CD4-positive, alpha-beta T cell treated with Interleukin-4 for 1 hour (primary cell): ENCODE measurements around the gene CENPP.

Experiments
- DNase-seq, 2 donors: peaks; one replicate each; pipeline ENCODE4 v3.0.0-alpha.2; 2020 to 2022

Gene CENPP

GRCh38 chr9:92513349-92513748 lies 187.6 kb downstream of the CENPP start:
- DNase-seq = no peak

- DNase-seq = no peak
Measured at GRCh38 chr9:92514635-92515034, 188.9 kb downstream of the CENPP start.

DNA sequence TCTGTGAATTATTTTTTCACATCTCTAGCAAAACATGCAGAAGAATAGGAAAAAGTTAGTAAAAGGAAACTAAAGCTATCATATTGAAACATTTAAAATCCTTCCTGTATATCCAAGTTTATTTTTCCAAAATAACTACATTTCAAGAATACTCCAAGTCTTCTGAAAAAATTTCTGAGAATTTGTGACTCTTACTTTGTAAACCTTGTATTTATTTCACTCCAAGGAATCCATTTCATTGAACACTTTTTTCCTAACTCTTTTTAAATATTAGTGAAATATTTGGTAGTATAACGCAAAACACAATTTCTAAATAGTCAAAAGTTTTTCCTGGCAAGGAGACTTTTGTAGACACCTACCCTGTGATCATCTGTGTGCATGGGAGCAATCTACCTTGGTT lies 190.8 kb downstream of the CENPP start:
- no peak for DNase-seq

GRCh38 chr9:92517046-92517445 lies 191.3 kb downstream of the CENPP start:
- no peak for DNase-seq

GRCh38 chr9:92518199-92518598 lies 192.4 kb downstream of the CENPP start:
- no peak for DNase-seq

- DNase-seq = no peak
Measured at GRCh38 chr9:92520837-92521236, 195.1 kb downstream of the CENPP start.

DNA sequence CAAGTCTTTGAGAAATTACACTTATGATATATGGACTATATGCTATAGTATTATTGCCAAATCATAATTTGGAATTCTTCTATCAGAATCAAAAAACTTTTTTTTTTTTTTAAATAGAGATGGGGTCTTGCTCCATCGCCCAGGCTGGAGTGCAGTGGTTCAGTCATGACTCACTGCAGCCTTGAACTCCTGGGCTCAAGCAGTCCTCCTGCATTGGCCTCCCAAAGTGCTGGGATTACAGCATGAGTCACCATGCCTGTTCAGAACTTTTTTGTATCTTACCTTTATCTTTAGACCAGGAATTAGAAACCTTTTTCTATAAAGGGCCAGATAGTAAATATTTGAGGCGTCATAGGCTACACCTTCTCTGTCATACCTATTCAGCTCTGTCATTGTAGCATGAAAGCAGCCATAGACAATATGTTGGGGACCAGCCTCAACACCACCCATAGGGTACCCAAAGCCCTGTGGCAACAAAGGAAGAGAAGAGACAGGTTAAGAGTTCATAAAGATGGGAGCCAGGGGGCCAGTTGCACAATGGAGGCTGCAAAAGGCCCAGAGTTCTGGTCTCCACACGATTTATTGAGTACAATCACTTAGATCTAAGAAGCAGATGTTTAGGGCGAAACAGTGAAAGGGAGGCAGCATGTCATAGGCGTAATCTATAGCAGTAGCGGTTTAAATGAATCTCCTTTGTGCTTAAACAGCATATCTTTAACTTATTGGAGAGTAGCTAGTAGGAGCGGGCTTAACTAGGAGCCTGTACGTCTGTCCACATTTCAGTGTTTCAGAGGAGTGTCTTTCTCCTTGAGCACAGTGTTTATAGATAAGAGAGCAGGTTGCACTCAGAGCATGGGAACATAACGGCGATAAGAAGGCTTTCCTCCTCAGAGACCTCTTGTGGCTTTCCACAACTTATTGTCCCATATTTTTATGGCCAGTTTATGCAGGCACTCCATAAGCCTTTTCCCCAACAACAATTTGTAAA lies 197.5 kb downstream of the CENPP start:
- DNase-seq = no peak

DNA sequence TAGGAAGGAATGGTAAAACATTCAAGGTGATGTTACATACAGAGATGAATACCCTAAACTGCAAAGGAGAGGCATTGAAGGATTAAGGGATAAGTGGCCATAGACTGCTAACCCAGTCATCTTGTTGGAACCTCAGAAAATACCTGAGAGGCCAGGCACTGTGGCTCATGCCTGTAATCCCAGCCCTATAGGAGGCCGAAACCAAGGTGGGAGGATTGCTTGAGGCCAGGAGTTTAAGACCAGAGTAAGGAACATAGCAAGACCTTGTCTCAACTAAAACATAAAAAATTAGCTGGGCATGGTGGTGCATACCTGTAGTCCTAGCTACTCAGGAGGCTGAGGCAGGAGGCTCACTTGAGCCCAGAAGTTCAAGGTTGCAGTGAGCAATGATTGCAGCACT lies 199.1 kb downstream of the CENPP start:
- DNase-seq = no peak

GRCh38 chr9:92525306-92525705 lies 199.6 kb downstream of the CENPP start:
- DNase-seq = no peak

GRCh38 chr9:92527291-92527828 lies 201.6 kb downstream of the CENPP start:
- DNase-seq = no peak

DNA sequence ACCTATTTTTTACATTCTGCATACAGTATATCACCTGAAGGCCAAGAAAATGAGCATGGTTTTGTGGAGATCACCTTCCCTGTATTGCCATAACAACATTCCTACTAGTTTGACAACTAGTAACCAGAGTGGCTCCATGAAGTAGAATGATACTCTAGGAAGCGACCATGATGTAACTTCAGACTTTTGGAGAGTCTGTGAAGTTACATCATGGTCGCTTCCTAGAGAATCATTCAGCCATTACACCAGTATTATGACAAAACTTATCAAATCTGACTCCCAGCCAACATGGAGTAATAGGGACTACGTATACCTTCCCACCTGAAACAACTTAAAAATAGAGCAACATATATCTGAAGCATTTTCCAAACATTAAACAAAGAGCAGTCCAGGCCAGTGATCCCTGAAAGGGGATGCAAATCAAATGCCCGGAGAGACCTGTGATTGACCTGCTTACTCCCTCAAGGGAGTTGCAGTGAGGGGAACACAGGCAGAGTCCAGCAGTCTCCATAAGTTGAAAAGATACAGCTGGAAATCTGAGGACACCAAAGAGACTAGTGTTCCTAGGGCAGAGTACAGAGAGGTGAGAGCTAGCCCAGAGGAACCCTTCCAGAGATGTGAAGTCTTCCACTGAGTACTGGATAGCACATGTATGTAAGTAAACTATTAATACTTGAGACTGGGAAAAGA lies 202.2 kb downstream of the CENPP start:
- no peak for DNase-seq

GRCh38 chr9:92528522-92528849 lies 202.7 kb downstream of the CENPP start:
- DNase-seq = no peak

- no peak for DNase-seq
Measured at GRCh38 chr9:92529124-92529523, 203.4 kb downstream of the CENPP start.

GRCh38 chr9:92530893-92531292 lies 205.1 kb downstream of the CENPP start:
- DNase-seq = no peak

DNA sequence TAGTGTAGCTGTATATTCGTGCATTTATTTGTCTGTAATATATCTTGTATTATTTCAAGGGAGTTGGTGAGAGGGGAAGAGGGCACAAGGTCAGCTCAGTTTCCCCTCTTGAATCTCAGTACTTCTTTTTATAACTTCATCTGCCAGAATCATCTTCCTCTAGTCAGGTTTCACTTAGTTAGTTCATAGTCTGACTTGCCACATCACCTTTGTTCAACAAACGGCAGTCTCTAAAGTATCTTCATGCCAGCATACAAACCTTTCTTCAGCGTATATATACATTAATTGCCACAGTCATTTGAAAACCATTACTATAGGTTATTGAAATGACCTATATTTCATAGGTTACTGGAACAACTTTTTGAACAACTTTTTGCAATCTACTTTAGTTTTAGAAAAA lies 208.5 kb downstream of the CENPP start:
- no peak for DNase-seq

DNA sequence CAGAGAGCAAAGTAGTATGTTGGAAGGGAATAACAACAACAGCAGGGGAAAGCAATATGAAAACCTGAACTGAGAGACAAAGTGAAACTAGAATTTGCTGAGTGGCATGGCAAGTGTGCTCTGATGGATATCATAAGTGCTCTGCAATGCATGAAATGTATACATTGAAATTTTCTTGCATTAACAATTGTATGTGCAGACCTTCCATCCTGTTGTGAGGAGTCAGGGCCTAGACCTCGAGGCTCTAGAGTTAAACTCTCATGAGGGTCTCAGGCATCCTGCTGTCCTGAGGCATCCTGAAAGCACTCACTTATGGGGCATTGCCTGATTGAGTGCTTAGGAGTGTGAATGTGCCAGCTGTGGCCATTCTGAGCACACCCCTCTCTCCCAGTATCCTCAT lies 208.9 kb downstream of the CENPP start:
- no peak for DNase-seq

DNA sequence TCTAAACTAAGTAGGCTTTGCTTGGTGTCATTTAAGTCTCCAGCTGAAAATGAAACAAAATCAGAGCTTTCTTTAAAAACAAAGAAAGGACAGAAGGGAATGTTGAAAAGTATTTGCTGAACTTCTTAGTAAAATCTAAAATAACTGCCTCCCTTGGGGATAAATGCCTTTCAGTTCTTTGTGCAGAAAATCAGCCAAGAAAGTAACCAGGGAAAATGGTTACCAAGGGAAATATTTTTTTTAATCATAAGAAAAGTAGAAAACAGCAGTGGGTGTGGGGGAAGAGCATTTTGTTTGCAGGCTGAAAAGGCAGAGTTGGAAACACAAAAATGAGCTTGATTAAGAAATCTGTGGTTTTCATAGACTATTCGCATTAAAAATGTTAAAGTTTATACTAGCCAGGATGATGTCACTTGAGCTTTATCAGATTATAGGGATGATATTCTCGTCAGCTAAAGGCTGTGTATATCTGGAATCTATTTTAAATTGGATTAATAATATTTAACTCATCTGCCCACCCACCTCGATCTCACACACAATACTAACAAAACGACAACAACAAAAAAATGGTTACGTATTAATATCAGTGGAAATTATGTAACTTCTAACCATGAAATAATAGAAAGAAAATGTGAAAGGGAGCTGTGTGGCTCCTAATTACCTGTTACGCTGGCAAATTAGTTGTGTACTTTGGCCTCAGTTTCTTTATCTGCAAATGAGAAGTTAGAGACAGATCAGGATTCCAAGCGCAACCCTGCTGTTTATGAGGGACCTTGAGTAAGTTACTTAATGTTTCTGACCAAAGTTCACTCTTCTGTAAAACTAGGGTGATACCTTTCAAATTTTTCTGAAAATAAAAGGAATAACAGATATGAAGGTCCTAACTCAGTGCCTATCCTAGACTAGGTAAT lies 210.4 kb downstream of the CENPP start, which contains the start of gene ECM2:
Gene ECM2, minus strand, starts transcription at position 51 of the 911 bp plus-strand sequence. CDS start 13,124 bp downstream, outside the sequence.
- no peak for DNase-seq

DNA sequence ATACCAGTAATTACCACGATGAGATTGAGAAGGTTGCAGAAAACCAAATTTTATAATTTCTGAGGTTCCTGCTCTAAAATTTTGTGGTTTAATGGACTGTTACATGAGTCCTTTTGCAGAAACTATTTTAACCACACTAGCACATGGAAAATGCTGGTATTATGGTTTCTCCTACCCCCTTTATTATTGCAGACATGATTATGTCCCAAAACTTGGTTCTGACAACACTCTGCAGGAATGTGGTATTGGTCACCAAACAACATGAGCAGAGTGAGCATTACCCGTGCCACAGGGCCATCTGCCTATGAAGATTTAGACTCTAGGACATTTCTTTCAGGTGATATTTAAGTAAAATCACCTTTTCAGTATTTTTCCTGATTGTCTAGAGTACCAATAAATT lies 212.8 kb downstream of the CENPP start:
- DNase-seq = no peak

- DNase-seq = no peak
Measured at GRCh38 chr9:92543972-92544371, 218.2 kb downstream of the CENPP start.

DNA sequence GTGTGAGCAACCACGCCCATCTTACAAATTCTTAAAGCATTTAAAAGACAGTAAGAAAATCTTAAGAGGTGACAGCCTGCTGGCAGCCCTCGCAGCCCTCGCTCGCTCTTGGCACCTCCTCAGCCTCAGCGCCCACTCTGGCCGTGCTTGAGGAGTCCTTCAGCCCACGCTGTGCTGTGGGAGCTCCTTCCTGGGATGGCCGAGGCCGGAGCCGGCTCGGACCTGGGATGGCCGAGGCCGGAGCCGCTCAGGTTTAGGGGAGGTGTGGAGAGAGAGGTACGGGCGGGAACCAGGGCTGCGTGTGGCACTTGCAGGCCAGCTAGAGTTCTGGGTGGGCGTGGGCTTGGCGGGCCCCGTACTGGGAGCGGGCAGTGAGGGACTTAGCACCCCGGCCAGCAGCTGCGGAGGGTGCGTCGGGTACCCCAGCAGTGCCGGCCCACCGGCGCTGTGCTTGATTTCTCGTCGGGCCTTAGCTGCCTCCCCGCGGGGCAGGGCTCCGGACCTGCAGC lies 219.3 kb downstream of the CENPP start:
- DNase-seq = no peak

DNA sequence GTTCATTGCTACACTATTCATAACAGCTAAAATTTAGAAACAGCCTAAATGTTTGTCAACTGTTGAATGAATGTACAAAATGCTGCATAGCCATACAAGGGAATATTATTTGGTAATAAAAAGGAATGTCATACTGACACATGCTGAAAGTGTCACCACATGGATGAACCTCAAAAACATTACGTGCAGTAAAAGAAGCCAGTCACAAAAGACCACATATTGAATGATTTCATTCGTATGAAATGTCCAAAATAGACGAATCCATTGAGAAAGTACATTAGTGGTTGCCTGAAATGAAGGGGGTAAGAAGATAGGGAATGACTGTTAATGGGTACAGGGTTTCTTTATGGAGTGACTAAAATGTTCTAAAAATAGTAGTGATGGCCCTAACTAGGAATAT lies 221.6 kb downstream of the CENPP start:
- no peak for DNase-seq

DNA sequence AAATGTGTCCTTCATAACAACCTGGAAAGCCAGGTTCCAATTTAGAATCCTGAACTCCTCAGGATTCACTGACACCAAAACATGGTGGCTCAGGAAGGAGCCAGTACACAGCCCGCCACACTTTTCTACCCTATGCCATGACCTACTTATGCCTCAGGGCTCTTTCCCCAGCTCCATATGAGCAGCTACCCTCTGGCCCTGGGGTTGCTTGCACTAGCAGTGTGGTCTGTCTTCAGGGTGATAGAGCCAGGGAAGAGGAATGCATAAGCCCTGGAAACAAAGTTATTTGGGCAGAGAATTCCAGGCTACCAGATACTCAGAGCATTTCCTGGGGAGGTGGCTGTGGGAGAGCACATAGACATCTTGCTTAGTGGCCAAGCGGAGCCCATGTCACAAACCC lies 225.0 kb downstream of the CENPP start:
- DNase-seq = no peak
